Measurements from ENCODE around the gene MED15. TPM values are rescaled to one million over a fixed set of nuclear protein-coding genes. Genes with fewer than 3 reads are reported as not detected.

The MED15 gene
- total RNA-seq, 1 donor from 2014 or later: 83.6 TPM

- peaks cover 26% of the 10 kb centered on the region for H3K4me1 Mint-ChIP-seq (ENCODE audit: low read depth, unreplicated experiment)
- TF ChIP-seq CTCF (IDR thresholded peaks at IDR 0.05; ENCODE audit: partially characterized antibody, unreplicated experiment): peak; percentile 34
- peak; percentile 52 for DNase-seq
- H3K4me3 Mint-ChIP-seq (ENCODE audit: unreplicated experiment): no peak overlapping the region
- peak overlapping the region; percentile 80 for H3K27ac Mint-ChIP-seq (ENCODE audit: unreplicated experiment)
- H3K9me3 Mint-ChIP-seq (ENCODE audit: unreplicated experiment): no peaks in the 10 kb centered on the region
- H3K36me3 Mint-ChIP-seq (ENCODE audit: unreplicated experiment): peaks cover 4% of the 10 kb centered on the region
- H3K27me3 Mint-ChIP-seq (ENCODE audit: unreplicated experiment): no peaks in the 10 kb centered on the region
These were observed 44.5 kb downstream of the MED15 start for GRCh38 chr22:20551805-20552442.

DNA sequence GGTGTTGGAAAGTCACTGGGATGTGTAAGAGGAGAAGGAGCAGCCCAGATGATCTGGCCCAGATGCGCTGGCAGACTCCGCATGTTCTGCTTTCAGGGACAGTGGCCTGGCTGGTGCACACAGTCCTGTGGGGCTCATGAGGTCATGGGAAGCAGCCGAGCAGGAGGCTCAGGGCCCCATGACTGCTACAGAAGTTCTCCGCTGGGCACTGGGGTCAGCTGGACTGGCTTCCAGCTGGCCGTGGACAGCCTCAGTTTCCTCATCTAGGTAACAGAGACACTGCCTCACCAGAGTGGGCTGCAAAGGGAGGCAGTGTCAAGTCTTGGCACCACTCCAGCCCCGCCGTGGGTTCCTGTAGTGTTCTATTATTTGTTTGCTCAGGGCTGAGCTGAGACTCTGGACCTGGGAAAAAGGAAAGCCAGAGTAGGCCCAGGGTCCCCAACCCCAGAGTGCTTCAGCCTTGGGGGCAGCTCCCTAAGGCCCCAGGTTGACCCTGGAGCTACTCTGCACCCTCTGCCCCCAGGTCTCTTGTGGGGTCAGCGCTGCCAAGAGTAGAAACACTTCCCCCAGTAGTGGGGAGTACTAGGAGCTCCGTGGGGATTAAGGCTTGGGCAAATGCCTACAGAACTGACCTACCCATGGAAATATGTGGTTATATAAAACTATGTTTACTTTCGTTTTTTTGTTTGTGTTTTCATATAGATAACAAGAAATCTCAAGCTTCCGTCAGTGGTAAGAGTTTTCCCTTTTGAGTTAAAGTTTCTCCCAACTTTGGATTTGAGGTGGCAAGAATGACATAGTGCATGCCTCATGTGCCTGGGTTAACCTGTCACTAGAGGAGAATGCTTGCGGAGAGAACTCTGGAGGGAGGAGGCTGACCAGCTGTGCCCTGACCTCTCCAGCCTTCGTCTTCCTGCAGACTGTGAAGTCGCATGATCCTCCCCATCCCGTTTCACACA is 45.3 kb downstream of the MED15 start:
- peaks cover 29% of the 10 kb centered on the region for H3K4me1 Mint-ChIP-seq (ENCODE audit: low read depth, unreplicated experiment)
- peak; percentile 28 for DNase-seq
- TF ChIP-seq CTCF (IDR thresholded peaks at IDR 0.05; ENCODE audit: partially characterized antibody, unreplicated experiment): no peak
- no peaks in the 10 kb centered on the region for H3K27me3 Mint-ChIP-seq (ENCODE audit: unreplicated experiment)
- H3K27ac Mint-ChIP-seq (ENCODE audit: unreplicated experiment): peak overlapping the region; percentile 80
- H3K36me3 Mint-ChIP-seq (ENCODE audit: unreplicated experiment): peaks cover 8% of the 10 kb centered on the region
- no peak overlapping the region for H3K4me3 Mint-ChIP-seq (ENCODE audit: unreplicated experiment)
- H3K9me3 Mint-ChIP-seq (ENCODE audit: unreplicated experiment): peaks cover 2% of the 10 kb centered on the region

DNA sequence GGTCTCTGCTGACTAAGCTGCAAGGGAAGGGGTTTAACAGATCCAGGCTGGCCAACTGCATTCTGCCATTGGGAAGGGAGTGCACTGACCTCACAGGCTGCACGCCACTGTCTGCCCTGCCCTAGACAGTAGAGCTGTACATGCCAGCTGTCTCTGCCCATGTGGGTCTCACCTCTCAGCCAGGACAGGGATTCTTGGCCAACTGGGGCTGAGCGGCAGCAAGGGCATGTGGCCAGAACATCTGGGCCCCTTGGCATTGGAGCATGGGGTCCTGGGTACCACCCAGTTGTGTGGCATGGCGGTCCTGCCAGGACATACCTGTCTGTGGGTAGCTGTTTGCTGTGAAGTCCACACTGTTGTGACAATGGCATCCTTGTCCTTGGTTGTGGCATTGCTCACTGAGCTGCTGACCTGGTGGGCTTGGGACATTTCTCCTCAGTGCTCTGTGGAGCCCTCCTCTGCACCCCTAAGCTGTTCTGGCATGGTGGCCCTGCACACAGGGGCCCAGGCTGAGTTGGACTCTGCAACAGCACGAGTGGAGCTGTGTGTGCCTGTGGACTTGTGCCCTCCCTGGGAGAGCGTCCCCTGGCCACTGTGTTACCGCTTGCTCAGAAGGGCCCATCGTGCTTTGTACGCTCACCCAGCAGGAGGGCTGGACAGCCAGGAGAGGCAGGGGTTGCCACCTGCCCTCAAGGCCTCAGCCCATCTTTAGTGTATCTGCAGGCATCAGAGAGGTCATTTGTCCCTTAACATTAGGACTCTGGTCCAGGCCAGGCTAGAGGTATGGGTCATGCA is 46.7 kb downstream of the MED15 start:
- Mint-ChIP-seq H3K27ac (ENCODE audit: unreplicated experiment) (no peak overlapping the region), H3K4me3 (ENCODE audit: unreplicated experiment) (no peak overlapping the region), H3K27me3 (ENCODE audit: unreplicated experiment) (no peaks in the 10 kb centered on the region), H3K36me3 (ENCODE audit: unreplicated experiment) (peaks cover 16% of the 10 kb centered on the region), H3K9me3 (ENCODE audit: unreplicated experiment) (peaks cover 2% of the 10 kb centered on the region), H3K4me1 (ENCODE audit: low read depth, unreplicated experiment) (peaks cover 26% of the 10 kb centered on the region)
- no peak for DNase-seq
- no peak for TF ChIP-seq CTCF (IDR thresholded peaks at IDR 0.05; ENCODE audit: partially characterized antibody, unreplicated experiment)

DNA sequence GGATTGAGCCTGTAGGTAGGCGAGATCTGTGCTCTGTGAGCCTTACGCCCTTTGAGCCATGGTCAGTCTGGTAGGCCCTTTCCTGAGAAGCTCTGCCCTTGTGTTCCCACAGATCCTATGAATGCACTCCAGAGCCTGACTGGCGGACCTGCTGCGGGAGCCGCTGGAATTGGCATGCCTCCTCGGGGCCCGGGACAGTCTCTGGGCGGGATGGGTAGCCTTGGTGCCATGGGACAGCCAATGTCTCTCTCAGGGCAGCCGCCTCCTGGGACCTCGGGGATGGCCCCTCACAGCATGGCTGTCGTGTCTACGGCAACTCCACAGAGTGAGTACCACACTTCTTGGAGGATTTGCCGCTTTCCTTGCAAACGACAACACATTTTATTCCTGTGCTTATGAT is 47.4 kb downstream of the MED15 start:
- no peaks in the 10 kb centered on the region for H3K27me3 Mint-ChIP-seq (ENCODE audit: unreplicated experiment)
- H3K9me3 Mint-ChIP-seq (ENCODE audit: unreplicated experiment): peaks cover 2% of the 10 kb centered on the region
- no peak for TF ChIP-seq CTCF (IDR thresholded peaks at IDR 0.05; ENCODE audit: partially characterized antibody, unreplicated experiment)
- no peak for DNase-seq
- H3K36me3 Mint-ChIP-seq (ENCODE audit: unreplicated experiment): peaks cover 19% of the 10 kb centered on the region
- no peak overlapping the region for H3K4me3 Mint-ChIP-seq (ENCODE audit: unreplicated experiment)
- no peak overlapping the region for H3K27ac Mint-ChIP-seq (ENCODE audit: unreplicated experiment)
- peaks cover 21% of the 10 kb centered on the region for H3K4me1 Mint-ChIP-seq (ENCODE audit: low read depth, unreplicated experiment)
